COLO668 (cell line): Measurements from ENCODE around the gene ABHD1.
"Not testable (repeated sequence)": the region's sequence is repeated elsewhere in the genome, so short reads cannot be mapped to it uniquely, and the experiment has no call there.

Experiments
- DNase-seq: peaks from one replicate; lab custom pipeline; 2025; ENCODE audit not compliant: unreplicated experiment; lab: John Stamatoyannopoulos, UW

Gene ABHD1

GRCh38 chr2:27162151-27163121, 38.8 kb downstream of the ABHD1 start:
- DNase-seq = no peak

- DNase-seq = no peak
Observed at GRCh38 chr2:27164960-27165763, 41.5 kb downstream of the ABHD1 start.

GRCh38 chr2:27170581-27171337, 47.1 kb downstream of the ABHD1 start:
- DNase-seq = no peak

- DNase-seq = peak; percentile 14
Observed at GRCh38 chr2:27171351-27171848, 47.8 kb downstream of the ABHD1 start.

GRCh38 chr2:27174638-27175037, 51.0 kb downstream of the ABHD1 start:
- no peak for DNase-seq

GRCh38 chr2:27175330-27175729, 51.7 kb downstream of the ABHD1 start:
- no peak for DNase-seq

GRCh38 chr2:27175781-27176180, 52.2 kb downstream of the ABHD1 start:
- not testable (repeated sequence) for DNase-seq

- no peak for DNase-seq
Observed at GRCh38 chr2:27177441-27178351, 54.1 kb downstream of the ABHD1 start.

GRCh38 chr2:27178469-27178868, 54.9 kb downstream of the ABHD1 start:
- no peak for DNase-seq

- DNase-seq = no peak
Observed at GRCh38 chr2:27179344-27180000, 55.9 kb downstream of the ABHD1 start.
